HG03135 (cell line): ENCODE results near the gene ELL.
"Not testable (repeated sequence)": the region's sequence is repeated elsewhere in the genome, so short reads cannot be mapped to it uniquely, and the experiment has no call there.

Source experiments
- ATAC-seq: cut with Tn5 transposase; IDR thresholded peaks from one replicate; pipeline ENCODE4 v1.9.1; 2021; ENCODE audit warnings: mild to moderate bottlenecking, moderate library complexity; ENCODE audit not compliant: unreplicated experiment

ELL gene

DNA sequence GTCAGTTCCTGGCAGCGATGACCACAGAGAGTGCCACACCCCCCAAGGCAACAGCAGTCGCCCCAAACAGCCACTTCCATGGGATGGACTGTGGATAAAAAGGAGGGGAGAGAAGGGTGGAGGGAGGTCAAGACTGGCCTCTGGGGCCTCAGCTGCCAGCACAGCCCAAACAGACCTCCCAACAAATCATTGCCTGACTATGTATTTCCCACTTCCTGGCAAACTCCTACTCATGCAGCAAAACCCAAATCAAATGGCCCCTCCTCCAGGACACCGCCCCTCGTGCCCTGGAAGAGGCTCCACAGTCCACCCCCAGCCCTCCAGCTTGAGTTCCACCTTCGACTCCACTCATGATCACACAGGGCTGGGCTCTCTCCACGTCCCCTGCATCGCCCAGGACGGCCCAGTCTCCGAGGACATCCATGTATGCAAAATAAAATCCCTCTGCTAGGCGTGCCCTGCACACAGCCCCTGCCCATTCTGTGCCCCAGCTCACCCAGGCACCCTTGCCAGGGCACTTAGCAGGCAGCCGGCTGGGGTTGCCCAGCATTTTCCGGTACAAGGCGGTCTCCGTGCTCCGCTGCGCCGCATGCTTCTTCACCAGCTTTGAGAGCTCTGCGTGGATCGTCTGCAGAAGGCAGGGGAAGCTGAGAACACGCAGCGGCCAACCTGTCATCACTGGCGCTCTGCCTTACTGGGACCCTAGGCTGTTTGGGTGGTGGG lies 10.5 kb upstream of the ELL start:
- no peak for ATAC-seq

DNA sequence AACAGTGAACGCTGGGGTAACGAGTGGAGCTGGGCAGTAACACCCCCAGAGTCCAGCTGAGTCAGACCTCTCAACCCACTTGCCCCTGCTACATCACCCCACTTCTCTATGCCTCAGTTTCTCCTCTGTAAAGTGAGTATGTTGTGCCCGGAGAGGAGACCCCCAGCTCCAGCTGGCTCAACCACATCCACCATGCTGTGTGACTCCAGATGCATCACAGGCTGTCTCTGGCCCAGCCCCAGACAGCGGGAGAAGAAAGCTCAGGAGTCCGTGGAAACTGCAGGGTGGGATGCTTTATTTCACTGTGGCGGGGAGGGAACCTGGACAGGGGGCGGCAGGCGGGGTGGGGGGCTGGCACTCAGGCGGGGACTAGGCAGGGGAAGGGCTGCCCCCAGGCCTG lies 9.6 kb upstream of the ELL start:
- ATAC-seq = no peak

DNA sequence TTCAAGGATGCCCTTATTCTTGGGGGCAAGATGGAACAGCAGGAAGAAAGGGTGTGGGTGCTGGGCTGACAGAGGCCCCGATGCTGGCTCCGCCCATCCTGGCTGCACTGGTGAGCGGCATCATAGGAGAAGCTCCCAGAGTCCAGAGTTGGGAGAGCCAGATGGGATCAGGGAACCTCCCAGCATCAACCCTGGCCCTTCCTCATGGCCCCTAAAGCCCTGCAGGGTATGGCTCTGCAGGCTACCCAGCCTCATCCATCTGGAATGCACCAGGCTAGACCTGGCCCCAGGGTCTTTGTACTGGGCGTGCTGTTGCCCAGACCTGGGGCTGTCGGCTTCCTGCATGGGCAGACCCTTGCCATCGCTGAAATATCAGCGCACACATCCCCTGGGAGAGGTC lies 7.9 kb upstream of the ELL start:
- no peak for ATAC-seq

DNA sequence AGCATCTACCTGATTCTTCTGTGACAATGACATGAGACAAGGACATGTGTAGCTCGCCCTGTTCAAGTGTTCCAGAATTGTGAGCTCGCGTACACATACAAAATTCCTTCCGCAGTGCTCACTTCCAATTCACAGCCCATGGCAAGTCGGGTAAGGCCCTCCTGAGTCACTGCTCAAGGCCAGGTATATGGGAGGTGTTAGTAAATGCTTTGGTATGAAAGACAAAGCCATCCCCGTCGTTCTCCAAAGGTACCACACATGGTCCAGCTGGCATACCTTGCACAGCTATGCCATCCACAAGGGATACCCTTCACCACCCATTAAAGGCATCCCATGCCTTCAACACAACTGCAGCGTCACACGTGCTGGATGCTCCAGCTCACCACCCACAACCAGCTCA lies 4.4 kb upstream of the ELL start:
- ATAC-seq = no peak

DNA sequence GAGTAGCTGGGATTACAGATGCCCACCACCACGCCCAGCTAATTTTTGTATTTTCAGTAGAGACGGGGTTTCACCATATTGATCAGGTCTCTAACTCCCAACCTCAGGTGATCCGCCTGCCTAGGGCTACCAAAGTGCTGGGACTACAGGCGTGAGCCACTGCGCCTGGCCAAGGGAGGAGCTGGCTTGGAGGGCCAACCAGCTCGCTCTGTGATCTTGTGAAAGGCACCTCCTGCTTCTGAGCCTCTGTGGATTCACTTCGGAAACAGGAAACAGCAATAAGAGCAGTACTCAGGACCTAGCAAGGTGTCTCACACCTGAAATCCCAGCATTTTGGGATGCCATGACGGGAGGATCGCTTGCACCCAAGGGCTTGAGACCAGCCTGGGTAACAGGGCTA lies 2.0 kb upstream of the ELL start:
- no peak for ATAC-seq

DNA sequence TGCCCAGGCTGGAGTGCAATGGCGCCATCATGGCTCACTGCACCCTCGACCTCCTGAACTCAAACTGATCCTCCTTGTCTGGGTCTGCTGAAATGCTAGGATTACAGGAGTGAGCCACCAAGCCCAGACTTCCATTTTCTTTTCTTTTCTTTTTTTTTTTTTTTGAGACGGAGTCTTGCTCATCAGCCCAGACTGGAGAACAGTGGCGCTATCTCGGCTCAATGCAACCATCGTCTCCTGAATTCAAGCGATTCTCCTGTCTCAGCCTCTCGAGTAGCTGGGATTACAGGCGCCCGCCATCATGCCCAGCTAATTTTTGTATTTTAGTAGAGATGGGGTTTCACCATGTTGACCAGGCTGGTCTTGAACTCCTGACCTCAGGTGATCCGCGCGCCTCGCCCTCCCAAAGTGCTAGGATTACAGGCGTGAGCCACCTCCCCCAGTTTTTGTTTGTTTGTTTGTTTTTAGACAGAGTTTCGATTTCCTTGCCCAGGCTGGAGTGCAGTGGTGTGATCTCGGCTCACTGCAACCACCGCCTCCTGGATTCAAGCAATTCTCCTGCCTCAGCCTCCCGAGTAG lies 1.1 kb upstream of the ELL start:
- not testable (repeated sequence) for ATAC-seq

DNA sequence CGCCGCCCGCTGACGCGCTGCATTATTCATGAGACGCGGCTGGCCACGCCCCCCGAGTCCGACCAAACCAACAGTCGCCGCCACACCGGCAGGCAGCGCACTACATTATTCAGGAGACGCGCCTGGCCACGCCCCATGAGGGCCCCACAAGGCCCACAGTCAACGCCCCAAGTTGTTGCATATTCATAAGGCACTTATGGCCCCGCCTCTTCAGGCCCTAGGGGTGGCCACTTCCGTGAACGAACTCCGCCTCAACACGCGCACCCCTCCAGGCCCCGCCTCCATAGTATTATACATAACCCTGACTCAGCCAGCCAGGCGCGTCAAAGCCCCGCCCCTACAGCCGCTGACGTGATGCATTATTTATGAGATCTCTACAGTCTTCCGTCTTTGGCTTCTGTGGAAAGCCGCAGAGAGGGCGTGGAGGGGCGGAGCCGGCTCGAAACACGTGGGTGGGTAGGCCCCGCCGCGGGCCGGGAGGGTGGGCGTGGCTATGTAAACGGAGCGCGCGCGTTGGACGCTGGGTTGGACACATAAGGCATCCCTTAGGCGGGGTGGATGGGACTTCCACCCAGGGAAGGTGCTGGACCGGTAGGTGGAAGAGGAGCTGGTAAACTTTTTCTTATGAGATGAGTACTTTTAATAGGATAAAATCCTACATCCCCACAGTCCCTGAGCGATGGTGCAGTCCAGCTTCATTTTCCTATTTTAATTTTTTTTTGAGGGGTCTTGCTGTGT lies 423 bp upstream of the ELL start:
- peak; percentile 82 for ATAC-seq

DNA sequence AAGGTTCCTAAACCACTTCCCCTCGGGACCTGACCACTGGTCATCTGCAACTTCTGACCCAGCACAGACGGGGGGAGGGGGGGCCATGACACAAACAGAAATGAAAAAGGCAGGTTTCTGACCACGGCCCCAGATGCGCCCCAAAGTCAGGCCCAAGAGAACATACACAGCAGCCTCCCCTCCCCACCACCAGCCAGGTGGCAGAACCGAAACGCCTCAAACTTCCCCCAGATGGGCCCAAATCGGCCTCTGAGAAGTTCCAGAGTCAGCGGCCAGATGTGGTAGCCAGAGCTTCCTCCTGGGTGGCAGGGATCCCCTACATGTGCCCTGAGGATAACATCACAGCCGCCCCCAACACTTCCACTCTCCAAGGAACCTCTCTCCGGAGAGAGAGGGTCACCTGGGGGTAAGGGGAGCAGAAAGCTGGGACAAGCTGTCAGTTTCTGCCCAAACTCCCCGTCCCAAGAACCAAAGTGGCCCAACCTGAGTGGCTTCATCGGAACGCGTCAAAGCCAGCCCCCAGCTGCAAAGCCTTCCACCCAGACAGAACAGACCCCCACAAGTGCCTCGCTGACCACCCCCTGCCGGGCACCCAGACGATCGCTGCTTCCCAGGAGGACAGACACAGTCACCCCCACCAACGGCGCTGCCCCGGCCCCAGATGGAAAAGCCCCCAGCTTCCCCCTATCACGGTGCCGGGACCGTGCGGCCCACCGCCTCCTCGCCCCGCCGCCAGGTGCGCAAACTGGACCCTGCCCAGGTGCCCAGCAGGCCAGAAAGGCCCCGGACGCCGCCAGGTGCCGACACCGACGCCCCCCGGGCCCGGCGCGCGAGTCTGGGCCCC lies 800 bp downstream of the ELL start:
- no peak for ATAC-seq

DNA sequence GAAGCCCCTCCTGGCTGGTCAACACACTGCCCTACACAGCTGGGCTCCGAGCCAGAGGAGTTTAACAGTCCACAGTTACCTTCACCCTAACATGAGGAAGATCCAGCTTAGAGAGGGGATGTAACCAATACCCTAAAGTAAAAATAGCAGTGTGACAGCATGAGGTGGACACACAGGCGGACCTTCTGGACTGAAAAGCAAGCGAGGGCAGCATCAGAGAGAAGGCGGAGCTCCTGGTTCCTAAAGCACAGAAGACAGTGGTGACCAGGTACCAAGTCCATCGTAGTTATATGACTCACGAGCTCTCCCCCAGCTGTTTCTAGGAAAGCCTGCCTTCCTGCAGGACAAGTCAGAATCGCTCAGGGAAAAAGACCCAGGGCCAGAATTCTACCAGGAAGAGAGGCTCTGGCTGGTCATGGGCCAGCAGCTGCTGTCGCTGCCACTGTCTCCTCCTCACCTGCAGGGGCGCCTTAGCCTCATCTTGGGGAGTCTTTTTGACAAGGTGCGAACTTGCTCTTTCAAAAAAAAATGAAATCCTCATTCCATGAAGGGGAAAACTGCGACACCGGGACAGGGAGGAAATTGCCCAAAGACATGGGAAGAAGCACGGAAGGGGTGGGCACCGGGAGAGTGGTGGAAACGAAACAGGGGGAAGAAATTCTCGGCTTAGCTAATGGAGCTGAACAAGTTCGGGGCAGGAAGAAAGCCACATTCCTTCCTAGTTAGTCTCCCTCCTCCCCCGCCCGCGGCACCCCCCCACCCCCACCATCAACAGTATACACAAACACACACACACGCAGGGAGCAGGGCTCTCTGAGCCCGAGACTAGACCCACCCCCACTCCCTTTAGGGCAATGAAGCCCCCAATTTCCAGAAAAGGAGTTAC lies 1.7 kb downstream of the ELL start:
- ATAC-seq = no peak

DNA sequence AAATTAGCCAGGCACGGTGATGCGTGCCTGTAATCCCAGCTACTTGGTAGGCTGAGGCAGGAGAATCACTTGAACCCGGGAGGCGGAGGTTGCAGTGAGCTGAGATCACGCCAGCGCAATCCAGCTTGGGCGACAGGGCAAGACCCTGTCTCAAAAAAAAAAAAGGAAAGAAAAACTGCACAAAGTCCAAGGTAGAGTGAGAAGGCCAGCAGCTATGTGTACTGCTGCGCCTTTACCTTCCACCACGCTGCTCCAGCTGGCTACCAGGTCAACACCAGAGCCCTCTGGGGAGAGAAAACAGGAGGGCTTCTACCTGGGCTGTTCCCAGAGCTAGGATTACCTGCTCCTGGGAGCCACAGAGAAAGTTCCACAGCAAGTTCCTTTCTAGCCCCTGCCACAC lies 3.2 kb downstream of the ELL start:
- no peak for ATAC-seq

DNA sequence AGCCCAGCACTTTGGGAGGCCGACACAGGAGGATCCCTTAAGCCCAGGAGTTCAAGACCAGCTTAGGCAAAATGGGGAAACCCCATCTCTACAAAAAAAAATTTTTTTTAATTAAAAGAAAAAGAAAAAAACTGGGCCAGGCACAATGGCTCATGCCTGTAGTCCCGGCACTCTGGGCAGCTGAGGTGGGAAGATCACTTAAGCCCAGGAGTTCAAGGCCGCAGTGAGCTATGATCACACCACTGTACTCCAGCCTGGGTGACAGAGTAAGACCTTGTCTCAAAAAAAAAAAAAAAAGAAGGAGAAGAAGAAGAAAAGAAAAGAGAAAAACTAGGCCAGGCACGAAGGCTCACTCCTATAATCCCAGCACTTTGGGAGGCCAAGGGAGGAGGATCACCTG lies 4.3 kb downstream of the ELL start:
- no peak for ATAC-seq

DNA sequence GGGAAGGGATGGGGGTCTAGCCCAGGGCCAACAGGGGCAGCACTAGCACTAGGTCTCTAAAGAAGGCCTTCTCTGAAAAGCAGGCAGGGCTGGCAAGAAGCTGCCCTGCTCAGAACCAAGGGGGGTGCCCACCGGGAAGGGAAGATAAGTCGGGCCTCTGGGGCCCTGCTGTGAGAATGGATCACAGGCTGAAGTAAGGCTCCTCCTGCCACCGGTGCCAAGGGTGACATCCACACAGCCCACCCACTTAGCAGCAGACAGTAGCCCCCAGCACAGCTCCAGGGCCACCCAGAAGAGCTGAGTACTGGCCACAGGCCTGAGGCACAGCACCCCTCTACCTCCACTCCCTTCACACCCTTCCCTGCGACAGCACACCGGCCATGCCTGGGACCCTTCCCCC lies 5.9 kb downstream of the ELL start:
- ATAC-seq = no peak

DNA sequence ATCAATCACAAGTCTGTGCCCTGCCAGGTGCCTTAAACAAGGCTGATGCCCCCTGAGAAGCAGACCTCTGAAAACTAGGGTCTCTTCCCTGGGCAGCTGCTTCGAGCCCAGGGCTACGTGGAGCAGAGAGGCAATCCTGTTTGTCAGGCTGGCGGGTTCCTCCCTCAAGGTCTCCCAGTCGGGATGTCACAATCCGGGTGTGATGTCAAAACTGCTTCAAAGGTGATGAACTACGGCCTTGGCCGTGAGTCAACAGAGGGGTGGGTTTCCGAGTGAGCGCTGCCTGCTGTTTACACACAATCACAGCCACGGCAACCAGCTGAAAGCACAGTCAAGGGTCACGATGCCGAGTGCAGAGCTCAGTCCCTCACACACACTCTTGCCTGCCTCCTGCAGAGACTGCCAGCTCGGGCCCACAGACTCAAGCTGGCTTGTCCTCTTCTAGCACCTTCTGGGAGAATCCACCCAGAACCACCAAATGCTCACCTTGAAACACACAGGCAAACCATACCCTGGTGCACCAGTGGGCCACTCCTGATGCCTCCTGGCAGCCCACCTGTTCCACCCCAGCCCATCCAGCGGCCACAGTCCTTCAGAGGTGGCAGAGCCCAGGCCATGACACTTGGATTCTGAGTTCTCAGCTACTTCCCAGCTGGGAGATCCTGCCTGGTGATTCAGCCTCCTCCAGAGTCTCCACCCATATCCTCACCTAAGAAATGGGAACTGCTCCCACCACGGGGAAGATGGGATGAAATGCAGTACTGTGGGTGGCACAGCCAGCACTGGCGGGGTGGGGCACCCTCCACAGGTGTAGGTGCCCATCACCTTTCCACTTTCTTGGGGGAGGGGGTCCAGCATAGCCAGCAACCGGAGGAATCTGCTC lies 6.8 kb downstream of the ELL start:
- ATAC-seq = no peak

DNA sequence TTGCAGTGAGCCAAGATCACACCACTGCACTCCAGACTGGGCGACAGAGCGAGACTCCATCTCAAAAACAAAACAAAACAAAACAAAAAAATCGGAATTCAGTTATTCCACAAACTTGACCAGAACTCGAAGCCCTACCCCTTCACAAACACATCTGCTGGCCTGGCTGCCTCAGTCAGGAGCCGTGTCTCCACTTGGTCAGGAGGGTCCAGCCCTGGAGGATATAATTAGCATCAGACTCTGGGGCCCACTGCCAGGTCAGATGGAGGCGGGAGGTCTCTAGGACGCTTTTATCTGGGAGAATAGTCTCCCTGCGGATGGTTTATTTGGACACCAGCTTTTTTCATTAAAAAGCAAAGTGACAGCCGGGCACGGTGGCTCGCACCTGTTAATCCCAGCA lies 8.0 kb downstream of the ELL start:
- ATAC-seq = no peak

DNA sequence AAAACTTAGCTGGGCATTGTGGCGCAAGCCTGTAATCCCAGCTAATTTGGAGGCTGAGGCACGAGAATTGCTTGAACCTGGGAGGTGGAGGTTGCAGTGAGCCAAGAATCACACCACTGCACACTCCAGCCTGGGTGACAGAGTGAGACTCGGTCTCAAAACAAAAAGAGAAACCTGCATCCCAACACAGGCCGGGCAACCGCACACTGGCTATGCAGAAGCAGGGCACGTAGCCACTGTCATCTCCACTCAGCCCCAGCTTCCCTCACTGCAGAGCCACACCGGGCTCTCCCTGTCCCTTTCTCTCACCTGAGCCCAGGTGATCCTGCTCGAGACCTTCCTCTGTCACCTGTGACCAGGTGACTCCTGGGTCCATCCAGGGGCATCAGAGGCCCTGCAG lies 11.7 kb downstream of the ELL start:
- no peak for ATAC-seq

DNA sequence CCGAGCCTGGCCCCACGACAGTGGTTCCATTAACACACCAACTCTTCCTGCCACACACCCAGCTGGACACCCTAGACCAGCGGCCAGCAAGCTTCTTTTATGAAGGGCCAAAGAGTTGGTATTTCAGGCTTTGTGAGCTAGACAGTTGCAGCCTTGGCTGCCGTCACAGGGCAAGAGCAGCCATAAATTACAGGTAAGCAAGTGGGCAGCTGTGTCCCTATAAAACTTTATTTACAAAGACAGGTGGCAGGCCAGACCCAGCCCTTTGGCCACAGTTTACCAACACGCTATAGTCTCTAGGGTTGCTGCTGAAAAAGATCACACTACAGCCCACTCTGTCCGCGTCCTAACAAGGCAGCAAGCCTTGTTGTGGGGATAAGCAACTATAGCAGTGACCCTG lies 13.3 kb downstream of the ELL start:
- ATAC-seq = no peak

DNA sequence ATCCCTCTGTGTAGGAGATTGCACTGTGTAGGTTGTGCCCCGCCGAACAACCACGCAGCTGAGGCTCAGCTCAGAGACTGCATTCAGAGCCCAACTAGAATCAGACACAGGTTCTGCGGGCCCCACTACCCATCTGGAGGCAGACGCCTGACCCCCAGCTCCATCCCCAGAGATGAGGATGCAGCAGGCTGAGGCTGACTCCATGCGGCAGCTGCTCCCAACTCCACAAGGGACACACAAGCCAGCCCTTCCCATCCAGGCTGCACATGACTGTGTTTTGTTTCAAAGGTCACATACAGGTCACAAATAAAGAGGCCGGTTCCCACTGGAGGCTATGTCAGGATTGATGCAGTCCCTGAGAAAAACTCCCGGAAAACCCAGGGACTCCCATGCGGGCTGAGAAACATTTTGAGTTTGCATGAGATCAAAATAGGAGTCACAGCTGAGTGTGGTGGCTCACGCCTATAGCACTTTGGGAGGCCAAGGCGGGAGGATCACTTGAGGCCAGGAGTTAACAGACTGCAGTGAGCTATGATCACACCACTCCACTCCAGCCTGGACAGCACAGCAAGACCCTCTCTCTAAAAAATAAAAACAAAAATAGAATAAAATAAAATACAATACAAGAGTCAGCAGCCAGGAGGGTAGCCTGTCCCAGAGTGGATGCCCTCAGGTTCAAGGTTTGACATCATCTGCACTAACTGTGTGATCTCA lies 14.0 kb downstream of the ELL start:
- ATAC-seq = no peak

DNA sequence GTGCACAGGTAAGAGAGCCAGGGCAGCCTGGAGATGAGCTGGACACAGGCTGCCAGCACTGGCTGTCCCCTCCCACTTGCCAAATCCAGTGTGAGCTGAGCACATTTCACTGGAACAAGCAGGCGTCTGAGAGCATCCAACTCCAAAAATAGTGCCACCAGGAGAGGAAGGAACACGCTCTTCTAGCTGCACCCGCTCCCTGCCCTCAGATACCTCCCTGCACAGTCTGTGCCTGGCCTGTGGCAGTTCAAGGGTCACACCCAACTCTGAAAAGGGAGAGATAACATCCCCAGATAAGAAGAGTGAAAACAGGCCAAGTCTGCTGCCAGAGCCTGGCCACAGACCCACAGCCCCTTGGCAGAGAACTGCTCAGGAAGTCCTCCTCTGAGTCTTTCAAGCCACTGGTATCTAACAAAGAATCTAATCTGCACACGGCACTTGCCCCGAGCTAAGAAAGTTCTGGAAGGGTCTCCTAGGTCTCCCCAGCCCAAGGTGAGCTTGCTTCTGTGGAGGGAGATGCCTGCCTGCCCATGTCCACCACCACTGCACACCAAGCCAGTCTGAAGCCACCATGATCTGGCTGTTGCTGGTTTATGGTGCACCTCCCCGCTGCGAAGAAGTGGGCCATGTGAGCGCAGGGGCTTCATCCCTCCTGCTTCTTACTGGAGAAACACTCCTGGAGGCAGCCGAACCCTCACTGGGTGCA lies 14.7 kb downstream of the ELL start:
- ATAC-seq = no peak
